K562 (cell line): ENCODE measurements around the gene PCK1. TPM values are rescaled to one million over a fixed set of nuclear protein-coding genes. Genes with fewer than 3 reads are reported as not detected.
A peak's percentile ranks its signal among the peaks of the same experiment; 100 is the strongest.

ENCODE experiments used
- ATAC-seq: fragments of 200-7000 bp; cut with Tn5 transposase; 3 replicates; pipeline ENCODE4 v1.9.1; 2020; ENCODE audit warnings: moderate library complexity
- BruUV-seq: library from RNA; stranded (reverse); fragments of 400-500 nt; replicated peaks from 2 replicates; lab custom pipeline; 2021; lab: Mats Ljungman, UMichigan
- CTCF ChIA-PET: fragments of 300-600 bp; formaldehyde crosslinking; extraction: SDS; loops from one replicate; lab custom pipeline; 2021; ENCODE audit warnings: low intra/inter-chr PET ratio; lab: Yijun Ruan, JAX
- POLR2A ChIA-PET: fragments of 300-600, 350-650 bp; sonication (Branson Sonifier 250); formaldehyde crosslinking; extraction: SDS; loops from one replicate; lab custom pipeline; 2021; ENCODE audit warnings: antibody characterized with exemption, inconsistent platforms; lab: Yijun Ruan, JAX
- DNase-seq, 4 experiments: peaks; one replicate each; pipeline versions ENCODE4 v3.0.0 to v3.0.0-alpha.2; 2011 to 2018; ENCODE audit warnings: low spot score in 3 of 4, mixed read lengths in 3 of 4; ENCODE audit errors: extremely low read depth in 1 of 4
- FAIRE-seq: peaks from 2 replicates; lab custom pipeline; 2011; peaks lifted over from hg19 to GRCh38; lab: Jason Lieb, UNC
- H2AFZ ChIP-seq: 2 replicates; pipeline ENCODE4 v1.6.0; 2011; ENCODE audit warnings: low read depth, low read length, control low read depth, inconsistent platforms
- H3K27ac ChIP-seq: fragments of 200-600 bp; 3 replicates; pipeline ENCODE4 v1.8.0; 2011; ENCODE audit warnings: low read depth, mild to moderate bottlenecking, control low read depth, inconsistent platforms, low read length, moderate library complexity, mixed read lengths; ENCODE audit errors: extremely low read depth
- H3K27me3 ChIP-seq, 2 experiments: fragments of 300-600 bp in 1 of 2; 2 replicates in 1 of 2; 3 replicates in 1 of 2; pipeline versions ENCODE4 v1.6.0 to v1.8.0; 2011; ENCODE audit warnings: inconsistent platforms in 2 of 2, low read length in 2 of 2, mild to moderate bottlenecking in 1 of 2, mixed read lengths in 1 of 2, moderate library complexity in 1 of 2; ENCODE audit not compliant: control insufficient read depth in 2 of 2, insufficient read depth in 2 of 2
- H3K36me3 ChIP-seq: fragments of 300-600 bp; 3 replicates; pipeline ENCODE4 v1.8.0; 2011; ENCODE audit warnings: mild to moderate bottlenecking, low read length, inconsistent platforms; ENCODE audit not compliant: control insufficient read depth, insufficient read depth
- H3K4me1 ChIP-seq, 2 experiments: fragments of 200-600 bp in 1 of 2; replicated peaks in 1 of 2; 2 replicates in 1 of 2; 3 replicates in 1 of 2; pipeline versions ENCODE4 v1.5.1 to v1.8.0; 2011; ENCODE audit warnings: inconsistent platforms in 2 of 2, low read length in 2 of 2, mild to moderate bottlenecking in 1 of 2, mixed read lengths in 1 of 2, moderate library complexity in 1 of 2; ENCODE audit not compliant: control insufficient read depth in 2 of 2, insufficient read depth in 2 of 2
- H3K4me2 ChIP-seq: 2 replicates; pipeline ENCODE4 v1.6.1; 2011; ENCODE audit warnings: low read length, control low read depth, inconsistent platforms, mixed read lengths; ENCODE audit not compliant: insufficient read depth
- H3K4me3 ChIP-seq: fragments of 200-600 bp; sonication (generic), shearing (Covaris generic); 2 replicates; pipeline ENCODE4 v1.5.1; 2016; ENCODE audit warnings: control low read depth, inconsistent platforms
- H3K79me2 ChIP-seq: fragments of 200-600 bp; 3 replicates; pipeline ENCODE4 v1.8.0; 2011; ENCODE audit warnings: low read length, inconsistent platforms; ENCODE audit not compliant: control insufficient read depth, insufficient read depth
- H3K9ac ChIP-seq, 2 experiments: 2 replicates each; pipeline versions ENCODE4 v1.6.0 to v1.6.1; 2011; ENCODE audit warnings: low read depth in 2 of 2, low read length in 2 of 2, control low read depth in 1 of 2, inconsistent platforms in 1 of 2, mild to moderate bottlenecking in 1 of 2, mixed read lengths in 1 of 2; ENCODE audit not compliant: insufficient read depth in 1 of 2
- H3K9me1 ChIP-seq: one replicate; pipeline ENCODE4 v1.6.0; 2011; ENCODE audit warnings: inconsistent platforms, mild to moderate bottlenecking, low read length, moderate library complexity; ENCODE audit not compliant: control insufficient read depth, insufficient read depth
- H3K9me3 ChIP-seq: replicated peaks from 2 replicates; pipeline ENCODE4 v1.5.1; 2011; ENCODE audit warnings: low read depth, low read length, inconsistent platforms; ENCODE audit not compliant: control insufficient read depth, insufficient read depth
- H4K20me1 ChIP-seq: replicated peaks from 2 replicates; pipeline ENCODE4 v1.6.1; 2011; ENCODE audit warnings: low read length, inconsistent platforms, mixed read lengths; ENCODE audit not compliant: control insufficient read depth, insufficient read depth
- ESRRA ChIP-seq: fragments of 450-650 bp; IDR thresholded peaks from 2 replicates; pipeline ENCODE4 v1.6.1; 2014; ENCODE audit warnings: low read depth, mild to moderate bottlenecking, moderate library complexity, borderline replicate concordance
- FOXJ2 ChIP-seq: fragments of 200-800 bp; sonication (Bioruptor generic); IDR thresholded peaks from 2 replicates; pipeline ENCODE4 v1.6.1; 2016; ENCODE audit warnings: missing genetic modification characterization, missing compliant biosample characterization
- HDAC6 ChIP-seq: IDR thresholded peaks from 2 replicates; pipeline ENCODE4 v1.6.1; 2012; ENCODE audit warnings: low read depth, mild to moderate bottlenecking, control low read depth, inconsistent platforms, low read length, moderate library complexity
- IFI16 ChIP-seq: fragments of 250-450 bp; sonication (Bioruptor Pico); IDR thresholded peaks from 2 replicates; pipeline ENCODE4 v2.1.2; 2022; ENCODE audit warnings: mild to moderate bottlenecking, inconsistent platforms
- MYNN ChIP-seq, 2 experiments: sonication (generic); formaldehyde crosslinking in 1 of 2; IDR thresholded peaks; 2 replicates each; pipeline versions ENCODE4 v1.5.0 to v1.6.1; 2016 to 2020; ENCODE audit warnings: antibody characterized with exemption in 1 of 2, missing genetic modification reagents in 1 of 2
- PHF20 ChIP-seq: fragments of 450-650 bp; IDR thresholded peaks from 2 replicates; pipeline ENCODE4 v1.6.1; 2018; ENCODE audit not compliant: partially characterized antibody
- RCOR1 ChIP-seq, 2 experiments: IDR thresholded peaks; 2 replicates each; pipeline ENCODE4 v1.6.1; 2012; ENCODE audit warnings: low read depth in 2 of 2, low read length in 2 of 2, borderline replicate concordance in 1 of 2, improper control_type of control experiment in 1 of 2
- SMAD1 ChIP-seq: fragments of 150-350 bp; IDR thresholded peaks from 2 replicates; pipeline ENCODE4 v1.6.1; 2014; ENCODE audit warnings: low read length, low read depth; ENCODE audit not compliant: partially characterized antibody
- SNAPC5 ChIP-seq: fragments of 250-450 bp; sonication (Bioruptor Pico); IDR thresholded peaks from 2 replicates; pipeline ENCODE4 v1.8.0; 2021; ENCODE audit warnings: moderate library complexity, mild to moderate bottlenecking, inconsistent platforms
- ZBTB12 ChIP-seq: fragments of 250-450 bp; sonication (Bioruptor Pico); IDR thresholded peaks from 2 replicates; pipeline ENCODE4 v1.4.0; 2020
- ZNF143 ChIP-seq: sonication (generic); formaldehyde crosslinking; IDR thresholded peaks from 2 replicates; pipeline ENCODE4 v1.9.0; 2022; ENCODE audit warnings: mild to moderate bottlenecking, missing genetic modification reagents
- ZNF239 ChIP-seq: fragments of 250-450 bp; sonication (Bioruptor Pico); IDR thresholded peaks from 2 replicates; pipeline ENCODE4 v1.4.0; 2020; ENCODE audit warnings: mild to moderate bottlenecking
- ZZZ3 ChIP-seq: fragments of 450-650 bp; IDR thresholded peaks from 2 replicates; pipeline ENCODE4 v1.6.1; 2016; ENCODE audit warnings: antibody characterized with exemption, mild to moderate bottlenecking, moderate library complexity
- WGBS: fragments of 100-300 bp; shearing (Covaris generic); methylation state at CpG from one replicate; pipeline ENCODE4 v1.1.6; 2016; ENCODE audit warnings: low coverage, mixed read lengths; ENCODE audit not compliant: insufficient coverage; ENCODE audit errors: missing lambda C conversion rate; 5-methylcytosine and 5-hydroxymethylcytosine counted together
- in situ Hi-C: fragments of 300-500 bp; cut with MboI; formaldehyde crosslinking; loops from 4 replicates; pipeline ENCODE4 v1.15.0; 2018; ENCODE audit warnings: inconsistent platforms, mixed read lengths
- intact Hi-C: fragments of 100-400 bp; cut with micrococcal nuclease; formaldehyde crosslinking; loops from 2 replicates; pipeline ENCODE4 v1.14.2; 2022
- polyA plus RNA-seq, 8 experiments: library from polyadenylated mRNA; depleted of rRNA in 4 of 8; stranded (reverse) in 5 of 8; unstranded in 3 of 8; fragments of >200 nt; fragmentation: Nextera tagmentation in 2 of 8; fragmentation: Illumina TruSeq in 1 of 8; extraction: Ambion mirVana in 2 of 8; extraction: Trizol in 1 of 8; gene quantifications; 2 replicates each; pipeline versions ENCODE4 v1.2.1 to v1.2.3, GENCODE V29; 2011 to 2014; ENCODE audit warnings: inconsistent platforms in 1 of 8, missing spikeins in 1 of 8
- total RNA-seq, 7 experiments: library from RNA; depleted of rRNA in 6 of 7; stranded (reverse); fragments of >200 nt in 6 of 7; fragmentation: Illumina TruSeq in 2 of 7; extraction: Trizol in 2 of 7; gene quantifications; 2 replicates each; pipeline versions ENCODE4 v1.2.1 to v1.2.3, GENCODE V29; 2011 to 2021; ENCODE audit warnings: low replicate concordance in 1 of 7
- TF ChIP-seq, protein P1 (sequence below): IDR thresholded peaks from 2 replicates; pipeline ENCODE4 v1.6.1; 2012; ENCODE audit warnings: low read depth, low read length, improper control_type of control experiment, borderline replicate concordance
- TF ChIP-seq, protein P2 (sequence below): sonication (generic); formaldehyde crosslinking; IDR thresholded peaks from 2 replicates; pipeline ENCODE4 v1.8.0; 2022; ENCODE audit warnings: missing genetic modification reagents, mild to moderate bottlenecking, borderline replicate concordance

PCK1 gene
- total and polyA plus RNA-seq, 9 of the 15 experiments (the other 6 are each of a cell fraction or from before 2014, with no cell fraction given), result 0.05 to 0.73 (median 0.15) TPM

GRCh38 chr20:57582029-57582378, 21.1 kb downstream of the PCK1 start:
- no peak for DNase-seq
- H3K79me2 ChIP-seq, result no peaks in the 10 kb centered on the region
- ChIA-PET CTCF (no interaction called here), POLR2A (no interaction called here)
- no peak overlapping the region for H3K4me3 ChIP-seq
- H3K27me3 ChIP-seq, result peaks cover 17 to 64% of the 10 kb centered on the region in 2 experiments; a peak in 4 of 5 replicates
- no peaks in the 10 kb centered on the region for H3K9me3 ChIP-seq
- no peak for ATAC-seq
- in situ Hi-C loops (no loop called here), intact Hi-C loops (no loop called here)
- H3K36me3 ChIP-seq, result no peaks in the 10 kb centered on the region
- H3K9me1 ChIP-seq, result no peaks in the 10 kb centered on the region
- H2AFZ ChIP-seq, result peak overlapping the region; percentile 74; the same call in 1 of the 2 replicates
- no peak for FAIRE-seq
- no peak overlapping the region for H3K27ac ChIP-seq
- no peak for TF ChIP-seq ZZZ3
- no peak for TF ChIP-seq IFI16 (CRISPR knock-in tag)
- TF ChIP-seq ZNF239 (CRISPR knock-in tag), result no peak
- no peak for TF ChIP-seq FOXJ2
- no peak for TF ChIP-seq HDAC6
- TF ChIP-seq MYNN (IDR thresholded peaks at IDR 0.05), result no peak
- TF ChIP-seq MYNN (CRISPR knock-in tag; IDR thresholded peaks at IDR 0.05), result no peak
- no peak for TF ChIP-seq SNAPC5 (CRISPR knock-in tag)
- TF ChIP-seq, protein P1, sequence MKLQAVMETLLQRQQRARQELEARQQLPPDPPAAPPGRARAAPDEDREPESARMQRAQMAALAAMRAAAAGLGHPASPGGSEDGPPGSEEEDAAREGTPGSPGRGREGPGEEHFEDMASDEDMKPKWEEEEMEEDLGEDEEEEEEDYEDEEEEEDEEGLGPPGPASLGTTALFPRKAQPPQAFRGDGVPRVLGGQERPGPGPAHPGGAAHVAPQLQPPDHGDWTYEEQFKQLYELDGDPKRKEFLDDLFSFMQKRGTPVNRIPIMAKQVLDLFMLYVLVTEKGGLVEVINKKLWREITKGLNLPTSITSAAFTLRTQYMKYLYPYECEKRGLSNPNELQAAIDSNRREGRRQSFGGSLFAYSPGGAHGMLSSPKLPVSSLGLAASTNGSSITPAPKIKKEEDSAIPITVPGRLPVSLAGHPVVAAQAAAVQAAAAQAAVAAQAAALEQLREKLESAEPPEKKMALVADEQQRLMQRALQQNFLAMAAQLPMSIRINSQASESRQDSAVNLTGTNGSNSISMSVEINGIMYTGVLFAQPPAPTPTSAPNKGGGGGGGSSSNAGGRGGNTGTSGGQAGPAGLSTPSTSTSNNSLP, result no peak
- no peak for TF ChIP-seq RCOR1 (IDR thresholded peaks at IDR 0.05; ENCODE audit: borderline replicate concordance in 1 of 2, low read depth in 2 of 2, low read length in 2 of 2)
- no peak for TF ChIP-seq ESRRA
- no peak for TF ChIP-seq ZBTB12 (CRISPR knock-in tag)
- TF ChIP-seq PHF20, result no peak
- TF ChIP-seq ZNF143 (CRISPR knock-in tag), result no peak
- TF ChIP-seq, protein P2, sequence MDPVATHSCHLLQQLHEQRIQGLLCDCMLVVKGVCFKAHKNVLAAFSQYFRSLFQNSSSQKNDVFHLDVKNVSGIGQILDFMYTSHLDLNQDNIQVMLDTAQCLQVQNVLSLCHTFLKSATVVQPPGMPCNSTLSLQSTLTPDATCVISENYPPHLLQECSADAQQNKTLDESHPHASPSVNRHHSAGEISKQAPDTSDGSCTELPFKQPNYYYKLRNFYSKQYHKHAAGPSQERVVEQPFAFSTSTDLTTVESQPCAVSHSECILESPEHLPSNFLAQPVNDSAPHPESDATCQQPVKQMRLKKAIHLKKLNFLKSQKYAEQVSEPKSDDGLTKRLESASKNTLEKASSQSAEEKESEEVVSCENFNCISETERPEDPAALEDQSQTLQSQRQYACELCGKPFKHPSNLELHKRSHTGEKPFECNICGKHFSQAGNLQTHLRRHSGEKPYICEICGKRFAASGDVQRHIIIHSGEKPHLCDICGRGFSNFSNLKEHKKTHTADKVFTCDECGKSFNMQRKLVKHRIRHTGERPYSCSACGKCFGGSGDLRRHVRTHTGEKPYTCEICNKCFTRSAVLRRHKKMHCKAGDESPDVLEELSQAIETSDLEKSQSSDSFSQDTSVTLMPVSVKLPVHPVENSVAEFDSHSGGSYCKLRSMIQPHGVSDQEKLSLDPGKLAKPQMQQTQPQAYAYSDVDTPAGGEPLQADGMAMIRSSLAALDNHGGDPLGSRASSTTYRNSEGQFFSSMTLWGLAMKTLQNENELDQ (CRISPR knock-in tag), result no peak
- no peak for TF ChIP-seq SMAD1
- 12% methylated on average over 5 of the region's 5 CpGs for WGBS
- no TSS peak for BruUV-seq
- peaks cover 34 to 61% of the 10 kb centered on the region in 2 experiments for H3K4me1 ChIP-seq
- peak overlapping the region; percentile 55 for H3K4me2 ChIP-seq
- H3K9ac ChIP-seq, result peak overlapping the region in 1 of 2 experiments; percentile 21; a peak in 1 of 4 replicates
- no peaks in the 10 kb centered on the region for H4K20me1 ChIP-seq
